PC-3 (cell line): ENCODE results near the gene ITGAL. TPM values are rescaled to one million over a fixed set of nuclear protein-coding genes. Genes with fewer than 3 reads are reported as not detected.

Experiments used
- ATAC-seq: fragments of 200-7000 bp; cut with Tn5 transposase; 2 replicates; pipeline ENCODE4 v1.9.1; 2020; ENCODE audit warnings: mild to moderate bottlenecking, moderate library complexity
- BruUV-seq: library from RNA; stranded (reverse); fragments of 400-500 nt; replicated peaks from 2 replicates; lab custom pipeline; 2021; lab: Mats Ljungman, UMichigan
- CTCF ChIA-PET: fragments of 300-600 bp; sonication (Branson Sonifier 250); formaldehyde crosslinking; loops from one replicate; lab custom pipeline; 2022; ENCODE audit warnings: antibody characterized with exemption; lab: Charles Lee
- POLR2A ChIA-PET: fragments of 300-600 bp; sonication (Branson Sonifier 250); formaldehyde crosslinking; loops from one replicate; lab custom pipeline; 2022; ENCODE audit warnings: antibody characterized with exemption; ENCODE audit not compliant: unreplicated experiment; lab: Charles Lee
- DNase-seq: peaks from one replicate; pipeline ENCODE4 v3.0.0-alpha.2; 2015
- H2AFZ ChIP-seq: fragments of 300-600 bp; sonication (generic); 2 replicates; pipeline ENCODE4 v1.6.0; 2016; ENCODE audit warnings: antibody characterized with exemption, low read length
- H3F3A ChIP-seq: fragments of 300-600 bp; sonication (generic); one replicate; pipeline ENCODE4 v1.6.0; 2017; ENCODE audit warnings: antibody characterized with exemption, low read length, control low read depth, mild to moderate bottlenecking; ENCODE audit not compliant: unreplicated experiment
- H3K27ac ChIP-seq: fragments of 300-600 bp; sonication (generic); 2 replicates; pipeline ENCODE4 v1.5.1; 2016; ENCODE audit warnings: mild to moderate bottlenecking, low read length
- H3K27me3 ChIP-seq: fragments of 300-600 bp; sonication (generic); 2 replicates; pipeline ENCODE4 v1.6.1; 2016; ENCODE audit warnings: low read length, mixed read lengths
- H3K36me3 ChIP-seq: fragments of 300-600 bp; sonication (generic); 2 replicates; pipeline ENCODE4 v1.6.1; 2016; ENCODE audit warnings: low read depth, mixed run types, low read length, mixed read lengths
- H3K4me1 ChIP-seq: fragments of 300-600 bp; sonication (generic); 2 replicates; pipeline ENCODE4 v1.5.1; 2016; ENCODE audit warnings: low read length; ENCODE audit not compliant: insufficient read depth
- H3K4me2 ChIP-seq: fragments of 300-600 bp; sonication (generic); 2 replicates; pipeline ENCODE4 v1.6.0; 2016; ENCODE audit warnings: low read length
- H3K4me3 ChIP-seq: fragments of 300-600 bp; sonication (generic); 2 replicates; pipeline ENCODE4 v1.5.1; 2016; ENCODE audit warnings: mild to moderate bottlenecking, low read length, mixed read lengths
- H3K79me2 ChIP-seq: fragments of 300-600 bp; sonication (generic); 2 replicates; pipeline ENCODE4 v1.6.1; 2017; ENCODE audit warnings: low read length, mixed read lengths
- H3K9ac ChIP-seq: fragments of 300-600 bp; sonication (generic); 2 replicates; pipeline ENCODE4 v1.6.0; 2016; ENCODE audit warnings: mild to moderate bottlenecking, low read length
- H3K9me2 ChIP-seq: fragments of 300-600 bp; sonication (generic); replicated peaks from 2 replicates; pipeline ENCODE4 v1.6.1; 2016; ENCODE audit warnings: mixed run types, low read length, mixed read lengths
- H3K9me3 ChIP-seq: fragments of 300-600 bp; sonication (generic); 2 replicates; pipeline ENCODE4 v1.6.1; 2016; ENCODE audit warnings: low read length, mixed read lengths
- H4K20me1 ChIP-seq: fragments of 300-600 bp; sonication (generic); 2 replicates; pipeline ENCODE4 v1.6.1; 2016; ENCODE audit warnings: low read length, mixed read lengths
- CTCF ChIP-seq: fragments of 300-600 bp; sonication (generic); conservative IDR thresholded peaks from 2 replicates; pipeline ENCODE4 v1.5.1; 2017; ENCODE audit warnings: antibody characterized with exemption, low read depth, mild to moderate bottlenecking, low read length
- EZH2 ChIP-seq: fragments of 300-600 bp; sonication (generic); IDR thresholded peaks from one replicate; pipeline ENCODE4 v1.6.1; 2017; ENCODE audit warnings: antibody characterized with exemption, mild to moderate bottlenecking, low read length; ENCODE audit not compliant: unreplicated experiment
- EZH2phosphoT487 ChIP-seq: fragments of 300-600 bp; sonication (generic); IDR thresholded peaks from 2 replicates; pipeline ENCODE4 v1.6.1; 2018; ENCODE audit warnings: mild to moderate bottlenecking, antibody characterized with exemption, low read length, borderline replicate concordance
- intact Hi-C: fragments of 100-400 bp; cut with micrococcal nuclease; formaldehyde crosslinking; loops from 2 replicates; pipeline ENCODE4 v1.9.0; 2023
- total RNA-seq: library from RNA; depleted of rRNA; stranded (reverse); fragments of >200 nt; gene quantifications from 2 replicates; pipeline ENCODE4 v1.2.3, GENCODE V29; 2014

The ITGAL gene
- total RNA-seq, 1 experiment from 2014 or later: not detected

- no peak overlapping the region for H3K27ac ChIP-seq
- H3K4me3 ChIP-seq: no peak overlapping the region
- no peaks in the 10 kb centered on the region for H3K27me3 ChIP-seq
- ATAC-seq (no peak), DNase-seq (no peak)
- intact Hi-C loops: no loop called here
- H3K9ac ChIP-seq: no peak overlapping the region
- no peaks in the 10 kb centered on the region for H3K9me3 ChIP-seq
- H4K20me1 ChIP-seq: no peaks in the 10 kb centered on the region
- H3F3A ChIP-seq: no peaks in the 10 kb centered on the region
- H3K4me1 ChIP-seq: no peaks in the 10 kb centered on the region
- H2AFZ ChIP-seq: no peak overlapping the region
- BruUV-seq: no TSS peak
- no peaks in the 10 kb centered on the region for H3K79me2 ChIP-seq
- ChIA-PET CTCF (no interaction called here), POLR2A (interaction anchor here (0.7 kb wide), 1 partner anchor 70 kb away, joined by 8 read pairs; the partner anchor contains the start of gene SEPHS2)
- H3K36me3 ChIP-seq: no peaks in the 10 kb centered on the region
- H3K4me2 ChIP-seq: no peak overlapping the region
- no peaks in the 10 kb centered on the region for H3K9me2 ChIP-seq
- TF ChIP-seq EZH2 (no peak), EZH2phosphoT487 (no peak), CTCF (no peak)
Measured at GRCh38 chr16:30515275-30515674, 42.7 kb downstream of the ITGAL start.

GRCh38 chr16:30518552-30518951, 46.0 kb downstream of the ITGAL start:
- no peaks in the 10 kb centered on the region for H3F3A ChIP-seq
- BruUV-seq: no TSS peak
- ChIA-PET POLR2A (no interaction called here), CTCF (no interaction called here)
- H3K4me3 ChIP-seq: no peak overlapping the region
- intact Hi-C loops: no loop called here
- ATAC-seq: no peak
- H3K79me2 ChIP-seq: no peaks in the 10 kb centered on the region
- TF ChIP-seq EZH2 (no peak), EZH2phosphoT487 (no peak), CTCF (no peak)
- H3K4me1 ChIP-seq: no peaks in the 10 kb centered on the region
- no peaks in the 10 kb centered on the region for H4K20me1 ChIP-seq
- no peak overlapping the region for H3K9ac ChIP-seq
- no peaks in the 10 kb centered on the region for H3K9me2 ChIP-seq
- no peak overlapping the region for H3K27ac ChIP-seq
- no peak overlapping the region for H3K4me2 ChIP-seq
- no peak for DNase-seq
- no peaks in the 10 kb centered on the region for H3K27me3 ChIP-seq
- H2AFZ ChIP-seq: no peak overlapping the region
- no peaks in the 10 kb centered on the region for H3K36me3 ChIP-seq
- no peaks in the 10 kb centered on the region for H3K9me3 ChIP-seq

- no peak for TF ChIP-seq CTCF
- TF ChIP-seq EZH2: no peak
- no peak for TF ChIP-seq EZH2phosphoT487
- no peaks in the 10 kb centered on the region for H3K27me3 ChIP-seq
- no peak overlapping the region for H2AFZ ChIP-seq
- ChIA-PET CTCF (no interaction called here), POLR2A (no interaction called here)
- H4K20me1 ChIP-seq: no peaks in the 10 kb centered on the region
- H3K4me1 ChIP-seq: no peaks in the 10 kb centered on the region
- no peak overlapping the region for H3K4me2 ChIP-seq
- intact Hi-C loops: loop anchor here (10.0 kb wide), 2 partner anchors 75 to 115 kb away; partner anchors contain the start of gene SEPHS2
- ATAC-seq (no peak), DNase-seq (no peak)
- no TSS peak for BruUV-seq
- no peak overlapping the region for H3K9ac ChIP-seq
- no peaks in the 10 kb centered on the region for H3F3A ChIP-seq
- no peaks in the 10 kb centered on the region for H3K36me3 ChIP-seq
- no peak overlapping the region for H3K4me3 ChIP-seq
- H3K9me2 ChIP-seq: no peaks in the 10 kb centered on the region
- H3K9me3 ChIP-seq: no peaks in the 10 kb centered on the region
- H3K27ac ChIP-seq: no peak overlapping the region
- H3K79me2 ChIP-seq: no peaks in the 10 kb centered on the region
Measured at GRCh38 chr16:30519120-30520049, 46.8 kb downstream of the ITGAL start.
